Liver (tissue), 9 donors: ENCODE data around the gene PDE4D. TPM values are rescaled to one million over a fixed set of nuclear protein-coding genes. Genes with fewer than 3 reads are reported as not detected.

Experiments
- DNase-seq: peaks from one replicate; pipeline ENCODE4 v3.0.0-alpha.2; 2017; ENCODE audit warnings: low spot score
- H3K27ac ChIP-seq, 2 donors: one replicate each; pipeline ENCODE4 v1.7.0; 2013; ENCODE audit warnings: inconsistent platforms in 2 of 2, low read length in 2 of 2, control low read depth in 1 of 2, low read depth in 1 of 2, mild to moderate bottlenecking in 1 of 2
- H3K27me3 ChIP-seq, 4 donors: one replicate each; pipeline versions ENCODE4 v1.6.1 to v1.7.0; 2013; ENCODE audit warnings: low read length in 3 of 4, inconsistent platforms in 1 of 4, mild to moderate bottlenecking in 1 of 4, moderate library complexity in 1 of 4; ENCODE audit not compliant: control insufficient read depth in 4 of 4, insufficient read depth in 4 of 4
- H3K36me3 ChIP-seq, 4 donors: one replicate each; pipeline versions ENCODE4 v1.6.1 to v1.7.0; 2013; ENCODE audit warnings: low read length in 3 of 4, mild to moderate bottlenecking in 3 of 4, low read depth in 1 of 4, moderate library complexity in 1 of 4; ENCODE audit not compliant: control insufficient read depth in 4 of 4, insufficient read depth in 3 of 4
- H3K4me1 ChIP-seq, 4 donors: one replicate each; pipeline versions ENCODE4 v1.6.1 to v1.7.0; 2013; ENCODE audit warnings: low read length in 3 of 4, mild to moderate bottlenecking in 3 of 4, moderate library complexity in 1 of 4; ENCODE audit not compliant: control insufficient read depth in 4 of 4, insufficient read depth in 4 of 4
- H3K4me3 ChIP-seq, 3 donors: one replicate each; pipeline versions ENCODE4 v1.6.1 to v1.7.0; 2013; ENCODE audit warnings: low read length in 3 of 3, control low read depth in 1 of 3, low read depth in 1 of 3, mild to moderate bottlenecking in 1 of 3
- H3K9ac ChIP-seq, 2 donors: one replicate each; pipeline ENCODE4 v1.7.0; 2013; ENCODE audit warnings: low read length in 2 of 2, mild to moderate bottlenecking in 2 of 2, moderate library complexity in 2 of 2, control low read depth in 1 of 2, low read depth in 1 of 2
- H3K9me3 ChIP-seq, 4 donors: one replicate each; pipeline versions ENCODE4 v1.6.1 to v1.7.0; 2013; ENCODE audit warnings: low read length in 3 of 4; ENCODE audit not compliant: control insufficient read depth in 4 of 4
- CTCF ChIP-seq: fragments of 150-350 bp; IDR thresholded peaks from 2 replicates; pipeline ENCODE4 v1.5.1; 2017; ENCODE audit warnings: improper control_type of control experiment, low read depth, low read length; ENCODE audit not compliant: missing input control
- EGR1 ChIP-seq, 2 donors: IDR thresholded peaks; 2 replicates each; pipeline ENCODE4 v1.6.1; 2016 to 2018; ENCODE audit warnings: antibody characterized with exemption in 2 of 2, low read depth in 2 of 2
- FOXA2 ChIP-seq: IDR thresholded peaks from 2 replicates; pipeline ENCODE4 v1.6.1; 2016; ENCODE audit warnings: antibody characterized with exemption
- GABPA ChIP-seq, 2 donors: IDR thresholded peaks in 1 of 2; conservative IDR thresholded peaks in 1 of 2; 2 replicates each; pipeline ENCODE4 v1.6.1; 2016; ENCODE audit warnings: antibody characterized with exemption in 2 of 2, mild to moderate bottlenecking in 1 of 2, moderate library complexity in 1 of 2
- HNF4A ChIP-seq, 2 donors: conservative IDR thresholded peaks; 2 replicates each; pipeline ENCODE4 v1.6.1; 2016; ENCODE audit warnings: antibody characterized with exemption in 2 of 2, mild to moderate bottlenecking in 2 of 2
- HNF4G ChIP-seq: IDR thresholded peaks from 2 replicates; pipeline ENCODE4 v1.6.1; 2016; ENCODE audit warnings: antibody characterized with exemption
- JUND ChIP-seq, 2 donors: IDR thresholded peaks; 2 replicates each; pipeline ENCODE4 v1.6.1; 2016; ENCODE audit warnings: antibody characterized with exemption in 2 of 2
- MAX ChIP-seq: IDR thresholded peaks from 2 replicates; pipeline ENCODE4 v1.6.1; 2016; ENCODE audit warnings: antibody characterized with exemption
- NR2F2 ChIP-seq: IDR thresholded peaks from 2 replicates; pipeline ENCODE4 v1.6.1; 2016; ENCODE audit warnings: antibody characterized with exemption
- REST ChIP-seq: IDR thresholded peaks from 2 replicates; pipeline ENCODE4 v1.6.1; 2016; ENCODE audit warnings: antibody characterized with exemption, mild to moderate bottlenecking
- RXRA ChIP-seq, 2 donors: IDR thresholded peaks; 2 replicates each; pipeline ENCODE4 v1.6.1; 2017 to 2018; ENCODE audit warnings: antibody characterized with exemption in 2 of 2, mild to moderate bottlenecking in 1 of 2
- SP1 ChIP-seq: IDR thresholded peaks from 2 replicates; pipeline ENCODE4 v1.6.1; 2018; ENCODE audit warnings: antibody characterized with exemption, mild to moderate bottlenecking
- TAF1 ChIP-seq: conservative IDR thresholded peaks from 2 replicates; pipeline ENCODE4 v1.6.1; 2016; ENCODE audit warnings: antibody characterized with exemption, mild to moderate bottlenecking
- YY1 ChIP-seq: IDR thresholded peaks from 2 replicates; pipeline ENCODE4 v1.6.1; 2016; ENCODE audit warnings: antibody characterized with exemption, mild to moderate bottlenecking
- WGBS: extraction: QIAGEN DNeasy Blood & Tissue Kit; methylation state at CpG from one replicate; pipeline ENCODE4 v1.1.7; 2013; 5-methylcytosine and 5-hydroxymethylcytosine counted together
- polyA plus RNA-seq, 2 donors: library from polyadenylated mRNA; stranded (reverse) in 1 of 2; unstranded in 1 of 2; fragments of 200-250 nt in 1 of 2; fragments of >200 nt in 1 of 2; fragmentation: Nextera tagmentation in 1 of 2; extraction: Ambion mirVana in 1 of 2; gene quantifications; one replicate each; pipeline versions ENCODE4 v1.2.1 to v1.2.3, GENCODE V29; 2013 to 2015
- total RNA-seq, 2 donors: library from RNA; depleted of rRNA; stranded (reverse); fragments of >200 nt; gene quantifications; one replicate each; pipeline ENCODE4 v1.2.3, GENCODE V29; 2014
- TF ChIP-seq, protein P1 (sequence below): IDR thresholded peaks from 2 replicates; pipeline ENCODE4 v1.6.1; 2016; ENCODE audit warnings: antibody characterized with exemption
- donor health status: healthy.
- donor health status: healthy.
- donor health status: healthy.
- donor health status: healthy.
- donor health status: healthy.

PDE4D gene
- total and polyA plus RNA-seq, 4 donors = 0.67 to 11.9 (median 6.5) TPM

DNA sequence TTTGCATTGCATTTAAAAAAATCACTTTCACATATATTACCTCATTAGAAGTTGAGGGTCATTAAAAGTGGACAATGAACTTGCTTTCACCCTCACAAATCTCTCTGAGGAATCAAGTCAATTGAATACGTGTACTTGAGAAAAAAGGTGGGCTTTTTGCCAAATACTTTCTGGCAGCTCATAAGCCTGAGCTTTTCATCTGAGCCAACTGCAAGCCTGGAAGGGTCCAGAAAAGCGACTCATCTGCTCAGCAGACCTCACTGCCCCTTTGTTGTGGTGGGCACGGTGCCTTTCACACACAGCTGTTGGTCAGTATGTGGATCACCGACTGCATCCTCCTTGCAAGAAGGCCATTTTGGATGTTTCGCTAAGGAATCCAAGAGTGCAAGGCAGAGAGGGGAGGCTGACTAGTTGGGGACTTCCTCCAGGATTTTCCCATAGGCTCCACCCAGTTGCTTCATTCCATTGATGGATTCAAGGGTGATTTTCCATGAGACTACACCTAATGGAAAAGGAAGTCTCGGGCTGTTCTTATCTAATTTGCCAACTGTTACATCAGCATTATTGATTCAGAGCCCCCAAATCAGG lies 564.7 kb downstream of the PDE4D start:
- no peak overlapping the region for H3K4me3 ChIP-seq
- no peak overlapping the region for H3K27ac ChIP-seq
- no peaks in the 10 kb centered on the region for H3K27me3 ChIP-seq
- DNase-seq = no peak
- TF ChIP-seq HNF4G = no peak
- no peak for TF ChIP-seq HNF4A (conservative IDR thresholded peaks at IDR 0.05)
- no peak overlapping the region for H3K9ac ChIP-seq
- WGBS = 88% methylated on average over 6 of the region's 6 CpGs
- no peaks in the 10 kb centered on the region for H3K36me3 ChIP-seq
- H3K9me3 ChIP-seq = no peaks in the 10 kb centered on the region
- no peaks in the 10 kb centered on the region for H3K4me1 ChIP-seq

- 87% methylated on average over 4 of the region's 4 CpGs for WGBS
- no peak for TF ChIP-seq HNF4A (conservative IDR thresholded peaks at IDR 0.05)
- no peak for TF ChIP-seq JUND (IDR thresholded peaks at IDR 0.05)
- no peak for TF ChIP-seq REST
- TF ChIP-seq YY1 = no peak
- Histone ChIP-seq H3K4me1 (no peaks in the 10 kb centered on the region), H3K36me3 (no peaks in the 10 kb centered on the region), H3K9ac (no peak overlapping the region), H3K27me3 (no peaks in the 10 kb centered on the region), H3K27ac (no peak overlapping the region), H3K9me3 (no peaks in the 10 kb centered on the region), H3K4me3 (no peak overlapping the region)
- no peak for DNase-seq
Observed at GRCh38 chr5:59327191-59327980, 566.1 kb downstream of the PDE4D start.

- WGBS = 92% methylated on average over 2 of the region's 2 CpGs
- Histone ChIP-seq H3K9ac (no peak overlapping the region), H3K27me3 (no peaks in the 10 kb centered on the region), H3K4me1 (no peaks in the 10 kb centered on the region), H3K4me3 (no peak overlapping the region), H3K27ac (no peak overlapping the region), H3K9me3 (no peaks in the 10 kb centered on the region), H3K36me3 (no peaks in the 10 kb centered on the region)
- DNase-seq = no peak
- TF ChIP-seq YY1 (no peak), NR2F2 (no peak), MAX (no peak), JUND (IDR thresholded peaks at IDR 0.05) (no peak), HNF4A (conservative IDR thresholded peaks at IDR 0.05) (no peak), REST (no peak), GABPA (IDR thresholded peaks at IDR 0.05 in 1 of 2, conservative IDR thresholded peaks at IDR 0.05 in 1 of 2) (no peak), SP1 (no peak), RXRA (IDR thresholded peaks at IDR 0.05) (no peak), FOXA2 (no peak), TAF1 (no peak), EGR1 (IDR thresholded peaks at IDR 0.05; ENCODE audit: low read depth in 2 of 2) (no peak), CTCF (no peak)
- TF ChIP-seq, protein P1, sequence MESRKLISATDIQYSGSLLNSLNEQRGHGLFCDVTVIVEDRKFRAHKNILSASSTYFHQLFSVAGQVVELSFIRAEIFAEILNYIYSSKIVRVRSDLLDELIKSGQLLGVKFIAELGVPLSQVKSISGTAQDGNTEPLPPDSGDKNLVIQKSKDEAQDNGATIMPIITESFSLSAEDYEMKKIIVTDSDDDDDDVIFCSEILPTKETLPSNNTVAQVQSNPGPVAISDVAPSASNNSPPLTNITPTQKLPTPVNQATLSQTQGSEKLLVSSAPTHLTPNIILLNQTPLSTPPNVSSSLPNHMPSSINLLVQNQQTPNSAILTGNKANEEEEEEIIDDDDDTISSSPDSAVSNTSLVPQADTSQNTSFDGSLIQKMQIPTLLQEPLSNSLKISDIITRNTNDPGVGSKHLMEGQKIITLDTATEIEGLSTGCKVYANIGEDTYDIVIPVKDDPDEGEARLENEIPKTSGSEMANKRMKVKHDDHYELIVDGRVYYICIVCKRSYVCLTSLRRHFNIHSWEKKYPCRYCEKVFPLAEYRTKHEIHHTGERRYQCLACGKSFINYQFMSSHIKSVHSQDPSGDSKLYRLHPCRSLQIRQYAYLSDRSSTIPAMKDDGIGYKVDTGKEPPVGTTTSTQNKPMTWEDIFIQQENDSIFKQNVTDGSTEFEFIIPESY = no peak
Observed at GRCh38 chr5:59326596-59326995, 566.9 kb downstream of the PDE4D start.
